NCI-H187 (cell line): ENCODE data around the gene CD99.
"Not testable (repeated sequence)": the region's sequence is repeated elsewhere in the genome, so short reads cannot be mapped to it uniquely, and the experiment has no call there.

Experiments
- DNase-seq, 2 experiments: peaks; one replicate each; lab custom pipeline; 2025; lab: John Stamatoyannopoulos, UW

CD99 gene

GRCh38 chrX:2675657-2676200 is 15.4 kb upstream of the CD99 start:
- not testable (repeated sequence) for DNase-seq

GRCh38 chrX:2676794-2677675 is 14.1 kb upstream of the CD99 start:
- DNase-seq = no peak

GRCh38 chrX:2677764-2678163 is 13.3 kb upstream of the CD99 start:
- DNase-seq = no peak

GRCh38 chrX:2678583-2678982 is 12.5 kb upstream of the CD99 start:
- DNase-seq = no peak

GRCh38 chrX:2679534-2680485 is 11.3 kb upstream of the CD99 start:
- DNase-seq = no peak

GRCh38 chrX:2680486-2681348 is 10.4 kb upstream of the CD99 start:
- DNase-seq = no peak

GRCh38 chrX:2682565-2683177 is 8.4 kb upstream of the CD99 start:
- DNase-seq = no peak

DNA sequence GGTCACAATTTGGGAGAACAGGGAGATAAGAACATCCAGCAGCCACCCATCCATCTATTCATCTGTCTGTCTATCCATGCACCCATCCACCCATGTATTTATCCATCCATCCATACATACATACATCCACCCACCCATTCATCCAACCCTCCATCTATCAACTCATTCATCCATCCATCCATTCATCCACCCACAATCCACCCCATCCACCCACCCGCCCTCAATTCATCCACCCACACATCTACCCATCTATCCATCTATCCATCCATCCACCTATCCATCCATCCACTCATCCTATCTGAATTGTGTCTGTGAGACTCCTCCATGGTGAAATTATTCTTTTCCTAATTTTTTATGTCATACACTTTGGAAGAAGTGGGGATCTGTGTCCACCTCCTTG is 6.8 kb upstream of the CD99 start:
- DNase-seq = no peak

DNA sequence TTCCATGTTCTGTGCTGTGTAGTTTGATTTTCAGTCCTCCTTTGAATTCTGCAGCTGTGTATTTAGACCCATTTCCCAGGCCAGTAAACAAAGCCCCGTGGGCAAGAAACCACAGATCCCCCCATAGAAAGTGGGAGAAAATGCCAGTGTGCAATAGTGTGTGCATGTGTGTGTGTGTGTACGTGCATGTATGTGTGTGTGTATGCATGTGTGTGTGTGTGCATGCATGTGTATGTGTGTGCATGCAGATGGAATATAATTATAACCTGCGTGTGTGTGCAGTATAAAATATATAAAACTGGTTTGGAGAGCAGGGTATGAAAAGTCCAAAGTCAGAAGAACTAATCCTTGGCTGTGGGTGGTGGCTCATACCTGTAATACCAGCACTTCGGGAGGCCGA is 5.2 kb upstream of the CD99 start:
- DNase-seq = no peak

- DNase-seq = no peak
Measured at GRCh38 chrX:2689773-2690666, 1.1 kb upstream of the CD99 start.

GRCh38 chrX:2691543-2692220 is 587 bp downstream of the CD99 start:
- DNase-seq = no peak

- no peak for DNase-seq
Measured at GRCh38 chrX:2692221-2693112, 1.4 kb downstream of the CD99 start.

DNA sequence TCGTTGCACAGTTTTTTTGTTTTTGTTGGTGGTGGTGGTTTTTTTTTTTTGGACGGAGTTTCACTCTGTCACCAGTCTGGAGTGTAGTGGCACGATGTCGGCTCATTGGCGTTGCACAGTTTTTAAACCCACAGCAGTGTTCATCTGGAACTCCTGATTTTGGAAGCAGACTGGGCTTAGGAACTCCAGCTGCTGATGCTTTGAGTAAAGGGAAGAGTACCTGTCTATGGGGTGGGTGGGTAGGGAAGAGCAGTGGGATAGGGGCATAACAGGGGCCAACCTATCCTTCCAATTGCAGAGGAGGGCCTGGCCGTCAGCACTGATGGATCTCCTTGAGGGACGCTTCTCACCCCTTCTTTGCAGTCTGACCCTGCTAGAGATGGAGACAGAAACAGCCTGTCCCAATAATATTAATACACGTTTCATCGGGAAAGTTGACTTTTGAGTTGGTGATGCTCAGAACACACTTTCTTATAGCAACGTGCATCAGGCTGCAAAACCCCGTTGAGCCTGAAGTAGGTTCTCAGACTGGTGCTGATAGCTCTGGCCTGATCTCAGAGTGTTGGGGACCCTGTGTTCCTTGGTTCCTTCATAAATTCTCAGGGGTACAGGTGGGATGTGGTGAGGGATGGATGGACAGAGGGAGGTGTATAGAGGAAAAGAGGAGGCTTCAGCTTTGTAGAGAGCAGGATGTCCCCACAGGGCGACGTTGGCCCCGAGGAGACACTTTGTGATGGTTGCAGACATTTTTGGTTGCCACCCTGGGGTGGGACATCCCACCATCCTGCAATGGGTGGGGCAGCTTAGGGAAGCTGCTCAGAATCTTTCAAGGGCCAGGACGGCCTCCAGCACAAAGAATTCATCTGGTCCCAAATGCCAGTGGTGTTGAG is 2.3 kb downstream of the CD99 start:
- DNase-seq = no peak

DNA sequence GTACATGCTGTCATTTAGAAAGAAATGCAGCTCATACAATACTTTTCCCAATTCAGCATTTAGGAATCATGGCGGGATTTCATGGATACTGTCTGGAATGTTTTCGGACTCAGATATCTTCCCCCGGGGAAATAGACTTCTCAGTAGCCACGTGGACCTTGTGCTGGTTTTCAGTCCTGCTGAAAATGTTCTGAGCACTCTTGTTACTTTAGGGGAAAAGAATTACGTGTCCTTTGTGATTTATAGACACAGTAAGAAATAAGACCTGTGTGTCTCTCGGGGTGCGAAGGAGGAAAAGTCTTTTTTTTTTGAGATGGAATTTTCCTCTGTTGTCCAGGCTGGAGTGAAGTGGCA is 3.8 kb downstream of the CD99 start:
- DNase-seq = no peak

- DNase-seq = no peak
Measured at GRCh38 chrX:2696698-2697215, 5.7 kb downstream of the CD99 start.

DNA sequence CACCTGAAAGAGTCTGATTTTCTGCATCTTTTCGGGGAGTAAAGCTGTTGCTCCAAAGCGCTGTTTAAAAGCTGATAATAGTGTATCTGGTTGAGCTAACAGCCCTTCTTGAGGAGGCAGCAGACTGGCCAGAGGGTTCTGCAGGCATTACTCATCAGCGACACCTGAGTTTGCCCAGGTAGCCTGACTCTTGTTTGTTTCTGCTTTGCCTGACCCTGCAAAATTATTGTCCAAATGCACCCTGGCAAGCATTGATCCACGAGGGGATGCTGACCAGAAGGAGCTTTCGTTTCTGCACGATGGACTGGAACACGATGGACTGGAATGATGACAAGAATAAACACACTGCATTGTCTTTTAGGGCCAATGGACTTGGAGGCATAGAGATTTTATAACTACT is 6.2 kb downstream of the CD99 start:
- no peak for DNase-seq

DNA sequence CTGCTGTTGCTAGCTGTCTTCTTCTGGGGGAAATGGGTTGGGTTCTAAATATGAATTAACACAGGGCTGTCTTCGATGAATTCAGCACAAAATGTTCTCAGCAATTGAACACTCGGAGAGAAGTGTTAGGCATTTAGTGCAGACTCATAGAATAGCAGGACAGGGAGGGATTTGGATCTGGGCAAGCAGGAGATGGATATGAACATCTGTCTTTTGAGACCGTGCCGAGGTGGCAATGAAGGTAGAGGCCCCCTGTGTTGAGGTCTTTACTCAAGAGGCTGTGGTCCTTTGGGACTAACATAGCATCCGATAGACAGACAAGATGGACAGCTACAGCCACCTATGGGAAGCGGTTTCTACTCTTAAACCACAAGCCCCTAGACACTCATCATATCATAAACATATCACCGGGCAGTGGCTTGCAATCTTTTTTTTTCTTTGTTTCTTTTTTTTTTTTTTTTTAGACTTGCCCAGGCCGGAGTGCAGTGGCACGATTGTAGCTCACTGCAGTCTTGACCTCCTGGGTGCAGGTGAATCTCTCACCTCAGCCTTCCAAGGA is 6.7 kb downstream of the CD99 start:
- no peak for DNase-seq
